Activated CD8-positive, alpha-beta T cell treated with anti-CD3 and anti-CD28 coated beads for 36 hours (primary cell): ENCODE measurements around the gene RAB11FIP4. TPM values are rescaled to one million over a fixed set of nuclear protein-coding genes. Genes with fewer than 3 reads are reported as not detected.

Experiments used
- ATAC-seq: fragments of 200-7000 bp; cut with Tn5 transposase; one replicate; pipeline ENCODE4 v1.10.0; 2021; ENCODE audit warnings: mild to moderate bottlenecking, moderate library complexity
- CTCF ChIA-PET: fragments of 350-600 bp; sonication (Branson Sonifier 250); formaldehyde crosslinking; loops from one replicate; lab custom pipeline; 2021; ENCODE audit warnings: antibody characterized with exemption; lab: Charles Lee
- POLR2A ChIA-PET: fragments of 350-600 bp; sonication (Branson Sonifier 250); formaldehyde crosslinking; loops from one replicate; lab custom pipeline; 2021; ENCODE audit warnings: antibody characterized with exemption; lab: Charles Lee
- DNase-seq: peaks from one replicate; pipeline ENCODE4 v3.0.0-alpha.2; 2020
- H3K27ac Mint-ChIP-seq: one replicate; pipeline ENCODE4 v1.8.0; 2021; ENCODE audit warnings: mild to moderate bottlenecking, mixed read lengths
- H3K27me3 Mint-ChIP-seq: one replicate; pipeline ENCODE4 v1.8.0; 2021; ENCODE audit warnings: mixed read lengths
- H3K36me3 Mint-ChIP-seq: one replicate; pipeline ENCODE4 v1.8.0; 2021; ENCODE audit warnings: low read depth, mixed read lengths
- H3K4me1 Mint-ChIP-seq: one replicate; pipeline ENCODE4 v1.8.0; 2021; ENCODE audit warnings: low read depth, mixed read lengths
- H3K4me3 Mint-ChIP-seq: one replicate; pipeline ENCODE4 v1.8.0; 2021; ENCODE audit warnings: mild to moderate bottlenecking, moderate library complexity, mixed read lengths
- H3K9me3 Mint-ChIP-seq: one replicate; pipeline ENCODE4 v1.8.0; 2021; ENCODE audit warnings: mixed read lengths
- intact Hi-C: fragments of 100-400 bp; cut with micrococcal nuclease; formaldehyde crosslinking; loops from one replicate; pipeline ENCODE4 v1.10.0; 2022
- total RNA-seq, 2 experiments: library from RNA; stranded (reverse); gene quantifications; one replicate each; pipeline ENCODE4 v1.2.3, GENCODE V29; 2021
- TF ChIP-seq, protein P1 (sequence below): fragments of 200-600 bp; IDR thresholded peaks from one replicate; pipeline ENCODE4 v1.8.0; 2022; ENCODE audit warnings: antibody characterized with exemption, mild to moderate bottlenecking

The RAB11FIP4 gene
- total RNA-seq, 2 experiments from 2014 or later, result 38.2 to 39.1 TPM

DNA sequence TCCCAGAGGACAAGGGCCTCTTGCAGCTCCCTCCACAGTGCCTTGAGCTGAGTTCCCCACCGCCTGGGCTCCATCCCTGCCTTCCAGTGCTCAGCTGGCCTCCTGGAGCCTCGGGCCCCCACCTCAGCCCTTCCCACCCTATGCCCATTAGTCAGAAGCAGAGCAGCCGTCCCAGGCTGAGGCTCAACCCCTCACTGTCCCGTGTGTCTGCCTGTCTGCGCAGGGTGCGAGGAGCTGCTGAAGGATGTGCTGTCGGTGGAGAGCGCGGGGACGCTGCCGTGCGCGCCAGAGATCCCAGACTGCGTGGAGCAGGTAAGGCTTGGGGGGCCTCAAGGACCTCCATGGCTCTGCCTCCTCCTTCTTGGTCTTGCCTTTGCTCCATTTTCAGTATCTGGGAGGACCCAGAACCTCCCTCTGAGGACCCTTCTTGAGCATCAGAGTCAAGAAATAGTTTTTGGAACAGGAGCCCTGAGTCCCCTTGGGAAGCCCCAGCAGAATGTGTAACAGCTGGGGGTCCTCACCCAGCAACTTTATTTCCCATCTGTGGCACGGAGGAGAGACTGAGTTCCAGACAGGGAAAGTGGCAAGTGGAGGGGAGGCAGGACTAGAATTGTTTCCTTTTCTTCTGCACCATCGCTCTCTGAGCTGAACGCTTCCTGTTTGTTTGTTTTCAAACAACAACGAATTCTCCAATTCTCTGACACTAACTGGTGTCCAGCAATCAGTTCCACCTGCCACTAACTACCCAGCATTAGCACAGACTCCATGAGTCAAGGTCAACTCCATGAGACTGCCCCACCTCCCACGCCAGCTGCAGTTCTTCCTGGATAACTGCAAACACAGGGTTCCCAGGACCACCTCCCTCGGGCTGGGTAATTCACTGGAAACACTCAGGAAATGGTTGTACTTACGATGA, 42.6 kb downstream of the RAB11FIP4 start:
- TF ChIP-seq, protein P1, sequence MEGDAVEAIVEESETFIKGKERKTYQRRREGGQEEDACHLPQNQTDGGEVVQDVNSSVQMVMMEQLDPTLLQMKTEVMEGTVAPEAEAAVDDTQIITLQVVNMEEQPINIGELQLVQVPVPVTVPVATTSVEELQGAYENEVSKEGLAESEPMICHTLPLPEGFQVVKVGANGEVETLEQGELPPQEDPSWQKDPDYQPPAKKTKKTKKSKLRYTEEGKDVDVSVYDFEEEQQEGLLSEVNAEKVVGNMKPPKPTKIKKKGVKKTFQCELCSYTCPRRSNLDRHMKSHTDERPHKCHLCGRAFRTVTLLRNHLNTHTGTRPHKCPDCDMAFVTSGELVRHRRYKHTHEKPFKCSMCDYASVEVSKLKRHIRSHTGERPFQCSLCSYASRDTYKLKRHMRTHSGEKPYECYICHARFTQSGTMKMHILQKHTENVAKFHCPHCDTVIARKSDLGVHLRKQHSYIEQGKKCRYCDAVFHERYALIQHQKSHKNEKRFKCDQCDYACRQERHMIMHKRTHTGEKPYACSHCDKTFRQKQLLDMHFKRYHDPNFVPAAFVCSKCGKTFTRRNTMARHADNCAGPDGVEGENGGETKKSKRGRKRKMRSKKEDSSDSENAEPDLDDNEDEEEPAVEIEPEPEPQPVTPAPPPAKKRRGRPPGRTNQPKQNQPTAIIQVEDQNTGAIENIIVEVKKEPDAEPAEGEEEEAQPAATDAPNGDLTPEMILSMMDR, result no peak
- ChIA-PET POLR2A (interaction anchor here (1.0 to 1.5 kb wide), 2 partner anchors 60 to 90 kb away, joined by 4 to 5 read pairs; no protein-coding TSS in a partner anchor), CTCF (interaction anchor here (0.9 to 2.4 kb wide), 7 partner anchors 37 to 408 kb away, joined by 3 to 21 read pairs (median 4); no protein-coding TSS in a partner anchor)
- Mint-ChIP-seq H3K36me3 (no peaks in the 10 kb centered on the region), H3K27me3 (peaks cover 1% of the 10 kb centered on the region), H3K4me1 (peaks cover 13% of the 10 kb centered on the region), H3K9me3 (no peaks in the 10 kb centered on the region), H3K4me3 (no peak overlapping the region), H3K27ac (no peak overlapping the region)
- ATAC-seq (no peak), DNase-seq (no peak)
- intact Hi-C loops, result no loop called here

DNA sequence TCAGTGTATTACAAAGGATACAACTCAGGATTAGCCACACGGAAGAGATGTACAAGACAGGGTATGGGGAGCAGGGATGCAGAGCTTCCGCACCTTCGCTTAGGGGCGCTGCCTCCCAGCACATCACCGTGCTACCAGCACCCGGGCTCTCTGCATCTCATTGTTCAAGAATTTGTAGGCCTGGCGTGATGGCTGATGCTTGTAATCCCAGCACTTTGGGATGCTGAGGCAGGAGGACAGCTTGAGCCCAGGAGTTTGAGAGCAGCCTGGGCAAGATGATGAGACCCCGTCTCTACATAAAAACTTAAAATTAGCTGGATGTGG, 43.2 kb downstream of the RAB11FIP4 start:
- Mint-ChIP-seq H3K27ac (no peak overlapping the region), H3K4me3 (no peak overlapping the region), H3K9me3 (no peaks in the 10 kb centered on the region), H3K27me3 (peaks cover 1% of the 10 kb centered on the region), H3K36me3 (no peaks in the 10 kb centered on the region), H3K4me1 (peaks cover 13% of the 10 kb centered on the region)
- ATAC-seq (no peak), DNase-seq (no peak)
- POLR2A ChIA-PET, result interaction anchor here (1.0 to 1.5 kb wide), 2 partner anchors 59 to 89 kb away, joined by 4 to 5 read pairs; no protein-coding TSS in a partner anchor
- TF ChIP-seq, protein P1, result no peak
- CTCF ChIA-PET, result interaction anchor here (0.9 to 2.4 kb wide), 7 partner anchors 37 to 408 kb away, joined by 3 to 21 read pairs (median 3); no protein-coding TSS in a partner anchor
- intact Hi-C loops, result no loop called here

DNA sequence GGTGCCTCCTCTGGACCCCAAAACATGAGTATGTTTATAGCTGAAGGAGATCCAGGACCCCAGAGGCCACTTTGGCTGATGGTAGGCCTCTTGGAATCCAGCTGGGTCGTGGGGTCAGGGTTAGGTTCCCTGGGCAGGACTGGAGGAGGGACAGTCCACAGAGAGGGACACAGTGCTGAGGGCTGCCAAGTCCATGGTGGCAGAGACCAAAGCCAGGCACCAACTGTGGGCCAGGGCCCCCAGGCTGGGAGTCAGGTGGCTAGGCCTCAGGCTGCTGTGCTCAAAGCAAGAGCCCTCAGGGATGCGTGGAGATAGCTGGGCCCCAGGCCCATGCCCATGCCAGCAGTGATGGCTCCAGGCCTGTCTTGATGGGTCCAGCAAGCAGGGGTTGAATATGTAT, 44.1 kb downstream of the RAB11FIP4 start:
- ATAC-seq (no peak), DNase-seq (no peak)
- no peaks in the 10 kb centered on the region for H3K9me3 Mint-ChIP-seq
- TF ChIP-seq, protein P1, result no peak
- H3K36me3 Mint-ChIP-seq, result no peaks in the 10 kb centered on the region
- CTCF ChIA-PET, result interaction anchor here (1.0 to 2.4 kb wide), 6 partner anchors 43 to 407 kb away, joined by 3 to 21 read pairs (median 6); no protein-coding TSS in a partner anchor
- peaks cover 1% of the 10 kb centered on the region for H3K27me3 Mint-ChIP-seq
- H3K4me1 Mint-ChIP-seq, result peaks cover 13% of the 10 kb centered on the region
- H3K4me3 Mint-ChIP-seq, result no peak overlapping the region
- POLR2A ChIA-PET, result interaction anchor here (1.0 kb wide), 1 partner anchor 89 kb away, joined by 4 read pairs; no protein-coding TSS in a partner anchor
- H3K27ac Mint-ChIP-seq, result no peak overlapping the region
- intact Hi-C loops, result no loop called here

DNA sequence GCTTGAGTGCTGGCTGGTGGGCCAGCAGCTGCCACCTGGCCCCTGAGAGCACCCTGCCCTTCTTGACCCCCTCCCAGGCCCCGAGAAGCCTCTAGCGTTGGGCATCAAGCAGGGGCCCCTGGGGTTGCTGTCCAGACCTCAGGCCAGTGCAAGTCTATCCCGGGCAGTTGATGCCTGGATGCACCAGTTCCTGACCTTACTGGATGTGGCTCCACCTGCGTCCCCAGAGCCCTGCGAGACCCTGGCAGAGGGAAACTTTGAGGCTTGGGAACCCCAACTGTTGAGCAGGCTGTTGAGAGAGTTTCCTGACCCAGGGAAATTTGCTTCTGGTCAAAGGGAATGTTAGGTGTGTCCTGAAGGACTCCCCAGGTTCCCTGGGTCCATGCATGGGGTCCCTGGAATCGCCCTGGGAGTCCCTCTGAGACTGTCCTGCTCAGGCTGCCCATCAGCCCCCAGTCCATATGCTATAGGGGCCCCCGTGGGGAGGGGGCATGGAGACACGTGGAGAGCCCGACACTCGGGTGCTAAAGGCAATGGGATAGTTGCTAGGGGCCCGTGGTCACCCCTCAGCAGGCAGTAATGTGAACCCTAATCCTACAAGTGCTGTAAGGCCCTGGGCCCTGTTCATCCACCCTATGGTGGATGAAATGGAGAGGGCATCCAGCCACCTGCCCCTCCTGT, 46.4 kb downstream of the RAB11FIP4 start:
- no peaks in the 10 kb centered on the region for H3K27me3 Mint-ChIP-seq
- ChIA-PET POLR2A (interaction anchor here (0.7 to 1.3 kb wide), 3 partner anchors 72 to 278 kb away, joined by 3 to 4 read pairs (median 3); no protein-coding TSS in a partner anchor), CTCF (interaction anchor here (0.7 to 5.0 kb wide), 19 partner anchors 10 to 463 kb away, joined by 3 to 68 read pairs (median 5); partner anchors contain the start of gene UTP6)
- H3K9me3 Mint-ChIP-seq, result no peaks in the 10 kb centered on the region
- no peaks in the 10 kb centered on the region for H3K36me3 Mint-ChIP-seq
- ATAC-seq, result no peak
- no peak overlapping the region for H3K27ac Mint-ChIP-seq
- DNase-seq, result no peak
- TF ChIP-seq, protein P1, result no peak
- H3K4me3 Mint-ChIP-seq, result no peak overlapping the region
- H3K4me1 Mint-ChIP-seq, result peaks cover 9% of the 10 kb centered on the region
- intact Hi-C loops, result loop anchor here (2.0 kb wide), 1 partner anchor 87 kb away; no protein-coding TSS in a partner anchor
